Fibroblast of villous mesenchyme (primary cell): ENCODE measurements around the gene NFATC1. TPM values are rescaled to one million over a fixed set of nuclear protein-coding genes. Genes with fewer than 3 reads are reported as not detected.
A peak's percentile ranks its signal among the peaks of the same experiment; 100 is the strongest.

Experiments
- DNase-seq: peaks from one replicate; pipeline ENCODE4 v3.0.0-alpha.2; 2010; ENCODE audit warnings: low read depth
- H3K4me3 ChIP-seq: 2 replicates; pipeline ENCODE4 v1.5.1; 2011; ENCODE audit warnings: low read depth, mild to moderate bottlenecking, low read length
- CTCF ChIP-seq: IDR thresholded peaks from 2 replicates; pipeline ENCODE4 v1.5.1; 2012; ENCODE audit warnings: low read depth, mild to moderate bottlenecking, low read length; ENCODE audit not compliant: insufficient read depth
- total RNA-seq: library from RNA; depleted of rRNA; stranded (reverse); fragments of >200 nt; gene quantifications from 2 replicates; pipeline ENCODE4 v1.2.3, GENCODE V29; 2012

NFATC1 gene
- total RNA-seq, 1 donor: 0.43 TPM

GRCh38 chr18:79436556-79437275 lies 41.0 kb downstream of the NFATC1 start:
- DNase-seq: no peak
- H3K4me3 ChIP-seq: no peak overlapping the region
- TF ChIP-seq CTCF: no peak

DNA sequence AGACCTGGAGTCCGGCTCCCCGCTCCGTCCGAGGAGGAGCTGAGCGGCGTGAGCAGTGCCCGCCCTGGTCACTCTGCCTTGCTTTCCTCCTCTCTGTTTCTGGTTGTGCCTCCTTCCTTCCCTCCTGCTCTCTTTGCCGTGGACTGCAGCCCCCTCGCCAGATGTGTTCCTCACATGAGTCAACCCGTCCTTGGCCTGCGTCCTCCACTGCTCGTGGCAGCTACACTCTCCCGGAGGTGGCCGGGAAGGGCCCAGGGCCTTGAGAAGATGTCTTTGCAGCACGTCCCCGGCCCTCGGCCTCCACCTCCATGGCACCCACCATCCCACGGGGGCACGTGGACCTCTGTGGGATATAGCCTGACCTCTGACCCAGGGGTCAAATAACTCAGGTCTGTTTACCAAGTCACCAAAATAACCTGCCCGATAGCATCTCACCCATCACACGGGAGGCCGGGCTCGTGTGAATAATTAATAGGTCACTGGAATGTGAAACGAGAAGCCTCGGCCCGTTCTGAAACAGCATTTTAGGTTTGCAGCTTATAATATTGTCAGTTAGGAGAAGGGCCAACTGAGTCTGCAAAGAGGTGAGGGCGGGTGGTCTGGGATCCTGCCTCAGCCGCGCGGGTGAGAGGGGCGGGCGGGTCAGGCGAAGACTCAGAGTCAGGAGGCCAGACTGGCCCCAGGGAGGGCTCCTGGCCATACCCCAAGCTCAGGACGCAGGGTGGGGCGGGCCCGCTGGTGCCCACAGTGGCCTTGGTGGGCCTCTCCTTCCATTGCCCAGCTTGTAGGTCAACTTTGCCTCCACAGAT lies 42.6 kb downstream of the NFATC1 start:
- TF ChIP-seq CTCF: no peak
- no peak for DNase-seq
- no peak overlapping the region for H3K4me3 ChIP-seq

GRCh38 chr18:79438898-79439627 lies 43.3 kb downstream of the NFATC1 start:
- TF ChIP-seq CTCF: no peak
- peak; percentile 92 for DNase-seq
- no peak overlapping the region for H3K4me3 ChIP-seq

GRCh38 chr18:79439628-79440023 lies 43.9 kb downstream of the NFATC1 start:
- no peak for DNase-seq
- no peak for TF ChIP-seq CTCF

GRCh38 chr18:79440316-79441110 lies 44.8 kb downstream of the NFATC1 start:
- no peak for DNase-seq
- no peak for TF ChIP-seq CTCF
- no peak overlapping the region for H3K4me3 ChIP-seq

More at GRCh38 chr18:79439628-79440023, 43.9 kb downstream of the NFATC1 start:
- no peak overlapping the region for H3K4me3 ChIP-seq

DNA sequence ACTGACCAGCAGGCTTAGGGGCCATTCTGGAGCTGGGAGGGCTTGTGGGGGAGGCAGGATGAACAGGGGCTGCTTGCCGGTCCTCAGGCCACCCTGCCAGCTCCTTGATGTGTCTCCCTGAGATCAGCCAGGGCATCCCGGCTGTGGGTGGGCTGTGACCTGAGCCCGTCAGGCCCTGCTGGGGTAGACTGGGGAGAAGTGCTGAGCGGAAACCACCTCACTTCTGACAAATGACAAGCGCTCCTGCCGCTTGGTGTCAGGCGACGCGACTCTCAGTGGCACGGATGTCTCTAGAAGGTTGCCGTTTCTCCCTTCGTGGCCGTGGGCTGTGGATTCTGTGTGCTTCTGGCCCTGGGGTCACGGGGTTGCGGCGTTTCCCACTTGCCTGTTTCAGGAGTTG lies 45.7 kb downstream of the NFATC1 start:
- no peak for DNase-seq
- TF ChIP-seq CTCF: no peak
- no peak overlapping the region for H3K4me3 ChIP-seq
